Activated gamma-delta T cell (primary cell): Measurements from ENCODE around the gene ARHGEF6.
A peak's percentile ranks its signal among the peaks of the same experiment; 100 is the strongest.
"Not testable (repeated sequence)": the region's sequence is repeated elsewhere in the genome, so short reads cannot be mapped to it uniquely, and the experiment has no call there.

Source experiments
- DNase-seq: peaks from one replicate; lab custom pipeline; 2025; lab: John Stamatoyannopoulos, UW

Gene ARHGEF6

DNA sequence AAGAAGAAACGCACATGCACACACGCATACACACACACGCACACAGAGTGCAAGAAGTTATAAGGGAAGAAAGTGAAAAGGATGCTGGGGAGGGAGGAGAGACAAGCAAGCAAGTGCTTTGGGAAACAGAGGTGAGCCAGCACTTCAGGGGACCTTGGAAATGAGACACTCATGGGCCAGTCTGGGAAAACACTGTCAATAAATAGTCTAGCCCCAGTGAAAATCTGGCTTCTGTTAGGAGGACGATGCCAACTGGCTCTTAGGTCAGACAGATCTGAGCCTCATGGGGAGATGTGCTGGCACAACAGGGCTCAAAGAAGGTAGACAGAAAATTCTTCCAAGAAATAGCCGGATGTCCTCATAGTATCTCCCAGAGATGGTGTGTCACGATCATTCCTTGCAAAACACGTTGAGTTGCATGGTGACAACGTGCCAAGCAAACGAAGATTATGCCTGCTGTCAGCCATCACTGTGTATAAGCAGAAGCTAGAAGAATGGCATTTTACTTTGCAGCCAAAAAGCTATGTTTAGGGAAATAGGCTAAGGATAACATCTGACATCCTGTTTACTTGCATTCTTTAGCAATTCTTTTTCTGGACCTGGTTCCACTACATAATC is 557 bp upstream of the ARHGEF6 start:
- DNase-seq = no peak

- DNase-seq = no peak
These were observed 491 bp downstream of the ARHGEF6 start for GRCh38 chrX:136780241-136780640.

DNA sequence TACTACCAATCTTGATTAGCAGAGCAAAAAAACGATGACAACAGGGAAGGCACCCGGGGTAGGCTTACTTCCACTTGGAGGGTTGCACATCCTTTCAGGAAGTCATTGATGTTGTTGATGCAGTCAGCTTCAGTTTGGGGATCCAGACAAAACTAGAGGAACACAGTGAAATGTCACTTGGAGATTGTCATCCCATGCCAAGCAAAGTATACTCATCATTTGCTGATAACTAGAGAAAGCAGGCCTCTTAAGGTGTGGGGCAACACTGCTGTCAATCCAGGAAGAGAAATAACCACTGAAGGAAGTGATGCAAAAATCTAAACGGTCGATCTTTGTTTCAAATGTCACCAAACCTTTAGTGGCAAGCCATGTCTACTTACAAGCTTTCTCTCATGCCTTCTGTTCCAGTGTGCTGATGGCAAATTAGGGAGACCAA is 1.4 kb downstream of the ARHGEF6 start:
- no peak for DNase-seq

DNA sequence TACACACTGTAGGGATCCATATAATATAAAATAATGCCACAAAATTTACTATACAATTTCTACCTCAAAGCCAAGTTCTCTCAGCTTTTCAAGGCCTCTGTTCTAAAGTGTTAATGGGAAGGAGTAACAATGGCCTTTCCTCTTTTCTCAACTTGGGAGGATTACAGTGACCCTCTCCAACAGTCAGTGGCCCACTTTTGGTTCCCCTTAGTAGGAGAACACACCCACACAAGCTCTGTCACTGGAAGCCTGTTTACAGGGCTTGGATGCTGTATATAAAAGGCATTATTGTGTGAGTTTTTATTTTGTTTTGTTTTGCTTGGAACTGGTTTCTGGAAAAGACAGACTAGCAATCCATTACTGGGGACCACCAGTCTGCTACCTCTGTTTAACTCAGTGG is 1.8 kb downstream of the ARHGEF6 start:
- DNase-seq = no peak

GRCh38 chrX:136778020-136778419 is 2.7 kb downstream of the ARHGEF6 start:
- no peak for DNase-seq

DNA sequence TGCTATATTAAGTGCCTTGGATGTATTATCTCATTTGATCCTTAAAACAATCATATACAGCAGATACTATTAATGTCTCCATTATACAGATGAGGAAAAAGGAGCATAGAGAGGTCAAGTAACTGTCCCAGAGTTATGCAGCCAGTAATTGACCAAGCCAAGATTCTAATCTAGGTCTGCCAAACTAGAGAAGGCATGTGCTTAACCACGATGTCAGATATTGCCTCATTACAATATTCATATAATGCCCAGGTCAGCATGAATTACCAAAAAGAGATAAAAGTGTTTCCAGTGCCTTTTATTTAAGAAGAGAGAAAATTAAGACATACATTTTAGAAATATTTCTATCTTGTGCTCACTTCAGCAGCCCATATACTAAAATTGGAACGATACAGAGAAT is 7.1 kb downstream of the ARHGEF6 start:
- no peak for DNase-seq

DNA sequence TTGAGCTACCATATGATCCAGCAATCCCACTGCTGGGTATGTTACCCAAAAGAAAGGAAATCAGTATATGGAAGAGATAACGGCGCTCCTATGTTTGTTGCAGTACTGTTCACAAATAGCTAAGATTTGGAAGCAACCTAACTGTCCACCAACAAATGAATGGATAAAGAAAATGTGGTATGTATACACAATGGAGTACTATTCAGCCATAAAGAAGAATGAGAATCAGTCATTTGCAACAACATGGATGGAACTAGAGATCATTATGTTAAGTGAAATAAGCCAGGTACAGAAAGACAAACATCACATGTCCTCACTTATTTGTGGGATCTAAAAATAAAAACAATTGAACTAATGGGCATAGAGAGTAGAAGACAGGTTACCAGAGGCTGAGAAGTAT is 8.9 kb downstream of the ARHGEF6 start:
- not testable (repeated sequence) for DNase-seq

DNA sequence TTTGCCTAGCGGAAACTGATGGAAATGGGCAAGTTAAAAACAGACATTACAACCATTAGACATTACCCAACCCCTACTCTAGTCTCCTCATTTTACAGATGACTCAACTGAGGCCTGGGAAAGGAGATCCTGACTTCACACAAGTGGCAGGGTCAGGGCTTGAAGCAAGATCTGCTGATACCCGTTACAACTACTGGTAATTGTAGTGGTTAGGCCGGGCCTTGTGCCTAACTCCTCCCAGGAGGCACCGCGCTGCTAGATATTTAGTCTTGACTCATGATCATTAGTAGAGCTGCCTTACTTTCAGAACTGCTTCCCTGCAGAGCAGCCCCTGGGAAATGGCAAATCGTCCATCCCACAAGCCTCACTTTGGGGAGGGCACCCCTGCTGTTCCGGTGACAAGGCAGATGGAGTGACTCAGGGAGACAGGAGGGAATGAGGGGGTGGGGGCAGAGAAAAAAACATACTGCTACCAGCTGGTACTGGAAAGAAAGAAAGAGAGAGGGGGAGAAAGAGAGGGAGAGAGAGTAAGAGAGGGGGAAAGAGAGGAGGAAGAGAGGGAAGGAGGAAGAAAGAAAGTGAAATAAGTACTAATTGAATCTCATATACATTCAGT is 12.2 kb downstream of the ARHGEF6 start:
- no peak for DNase-seq

DNA sequence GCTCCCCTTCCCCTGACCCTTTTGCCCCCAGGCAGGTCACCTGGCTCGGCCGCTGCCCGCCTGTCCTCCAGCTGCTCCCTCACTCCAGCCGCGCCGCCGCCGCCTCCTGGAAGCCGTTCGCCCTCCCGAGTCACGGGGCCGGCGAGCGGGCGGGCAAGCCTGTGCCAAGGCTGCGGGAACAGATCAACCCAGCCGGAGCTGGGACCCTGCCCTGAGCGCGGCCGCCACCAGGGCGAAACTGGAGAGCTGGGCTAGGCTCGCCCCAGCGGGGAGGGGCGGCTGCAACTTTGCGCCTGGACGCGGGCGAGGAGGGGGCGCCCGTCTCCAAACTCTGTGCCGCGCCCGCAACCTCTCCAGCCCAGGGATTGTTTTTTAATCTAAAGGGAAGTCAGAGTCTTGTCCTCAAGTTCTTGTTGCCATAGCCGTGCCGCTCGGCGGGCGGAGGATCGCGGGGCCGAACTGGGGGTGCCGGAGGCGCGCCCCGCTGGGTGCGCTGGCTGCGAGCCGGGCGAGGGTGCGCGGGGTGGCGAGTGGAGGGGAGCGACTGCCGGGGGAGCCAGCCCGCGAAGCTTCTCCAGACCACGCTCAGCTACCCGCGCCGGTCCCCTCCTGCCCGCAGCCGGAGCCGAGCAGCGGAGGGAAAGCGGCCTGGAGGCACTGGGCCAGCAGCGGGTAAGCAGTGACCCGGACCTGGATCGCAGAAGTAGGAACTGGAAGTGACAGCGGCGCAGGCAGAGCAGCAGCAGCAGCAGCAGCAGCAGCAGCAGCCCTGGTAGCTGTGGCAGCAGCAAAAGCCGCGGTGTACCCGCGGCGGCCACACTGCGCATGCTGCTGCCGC is 13.4 kb downstream of the ARHGEF6 start:
- peak; percentile 27 for DNase-seq

GRCh38 chrX:136766785-136767103 is 14.0 kb downstream of the ARHGEF6 start:
- DNase-seq = no peak

DNA sequence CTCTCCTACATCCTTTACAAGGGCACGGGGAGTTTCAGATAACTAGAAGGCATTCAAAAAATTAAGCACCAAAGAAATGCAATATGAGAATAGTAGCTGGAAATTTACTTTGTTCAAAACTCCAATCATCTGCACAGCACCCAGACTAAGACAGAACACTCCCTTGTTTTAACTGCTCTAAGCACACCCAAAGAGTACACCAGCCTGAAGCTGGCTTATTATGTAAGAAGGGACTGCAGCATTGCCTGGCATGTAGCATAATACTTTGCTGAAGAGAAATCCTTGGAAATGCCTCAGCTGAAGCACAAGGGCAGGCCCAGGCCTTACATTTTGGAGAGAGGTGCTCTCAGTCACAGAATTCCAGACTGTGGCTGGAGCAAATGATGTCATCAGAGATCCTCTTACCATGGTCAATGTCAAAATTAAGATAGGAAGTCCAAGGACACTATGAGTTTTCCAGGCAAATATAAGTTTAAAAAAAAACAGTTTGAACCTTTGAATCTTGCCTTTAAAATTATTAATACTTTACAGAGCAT is 14.8 kb downstream of the ARHGEF6 start:
- DNase-seq = no peak

GRCh38 chrX:136764206-136764605 is 16.5 kb downstream of the ARHGEF6 start:
- DNase-seq = no peak

DNA sequence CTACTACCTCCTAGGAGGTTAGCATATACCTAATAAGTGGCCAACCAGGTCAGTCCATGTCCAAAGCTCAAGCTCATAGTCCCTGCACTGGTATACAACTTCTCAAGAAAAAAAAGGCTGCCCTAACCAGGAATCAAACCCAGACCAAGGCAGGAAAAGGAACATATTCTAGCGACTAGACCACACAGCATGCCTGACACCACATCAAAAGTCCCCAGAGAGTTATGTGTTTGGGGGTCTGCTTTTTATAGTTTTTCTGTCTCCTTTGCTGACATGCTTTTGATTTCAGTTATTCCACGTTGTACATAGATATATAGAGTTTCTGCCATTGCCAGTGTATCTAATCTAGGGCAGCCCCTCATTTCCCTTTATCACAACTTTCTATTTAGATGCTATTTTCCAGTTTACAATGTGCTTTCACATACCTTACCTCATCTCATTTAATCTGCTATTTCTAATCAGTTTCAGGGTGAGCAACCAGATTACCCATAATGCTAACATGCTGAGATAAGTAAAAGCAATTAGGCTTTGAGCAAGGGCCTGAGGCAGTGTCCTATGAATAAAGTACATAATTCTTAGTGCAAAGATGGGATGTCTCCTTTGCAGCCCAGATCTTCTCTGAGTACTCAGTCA is 17.8 kb downstream of the ARHGEF6 start:
- no peak for DNase-seq

GRCh38 chrX:136761421-136761820 is 19.3 kb downstream of the ARHGEF6 start:
- DNase-seq = no peak

DNA sequence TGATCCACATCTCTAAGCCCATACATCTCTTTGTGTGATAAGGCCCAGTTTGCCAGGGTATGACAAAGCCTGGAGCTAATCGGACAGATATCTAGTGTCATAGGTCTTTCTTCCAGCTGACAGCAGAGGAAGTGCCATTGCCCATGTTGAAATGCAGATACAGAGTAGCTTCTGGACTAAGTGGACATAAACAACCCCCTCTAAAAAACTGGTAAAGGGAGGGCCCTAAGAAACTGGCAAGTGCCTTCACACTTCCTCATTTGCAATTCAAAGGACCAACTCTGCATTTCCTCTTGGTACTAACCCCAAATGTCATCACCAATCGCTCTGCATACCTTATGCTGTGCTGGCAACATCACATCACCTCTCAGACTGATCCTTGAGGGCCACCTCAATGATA is 20.8 kb downstream of the ARHGEF6 start:
- no peak for DNase-seq

- no peak for DNase-seq
These were observed 25.3 kb downstream of the ARHGEF6 start for GRCh38 chrX:136755411-136755810.

- DNase-seq = peak; percentile 17
These were observed 26.1 kb downstream of the ARHGEF6 start for GRCh38 chrX:136754651-136755050.

GRCh38 chrX:136752796-136753195 is 27.9 kb downstream of the ARHGEF6 start:
- no peak for DNase-seq

DNA sequence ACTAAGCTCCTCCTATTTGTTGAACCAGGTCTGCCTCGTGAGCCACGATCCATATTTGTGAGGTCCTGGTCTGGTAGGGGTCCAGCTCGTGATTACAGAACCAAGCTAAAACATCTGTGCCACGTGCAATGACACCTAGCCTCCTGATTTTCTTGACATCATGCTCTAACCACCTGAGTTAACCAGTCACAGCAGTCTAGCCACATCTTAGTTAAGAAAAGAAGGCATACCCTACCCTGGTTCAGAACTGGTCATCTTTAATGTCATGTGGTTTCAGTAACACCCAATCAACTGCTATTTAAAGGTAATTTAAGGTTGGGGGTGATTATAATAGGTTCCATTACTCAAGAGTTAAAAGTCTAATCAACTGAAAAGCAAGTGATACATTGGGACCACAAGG is 28.4 kb downstream of the ARHGEF6 start:
- no peak for DNase-seq

DNA sequence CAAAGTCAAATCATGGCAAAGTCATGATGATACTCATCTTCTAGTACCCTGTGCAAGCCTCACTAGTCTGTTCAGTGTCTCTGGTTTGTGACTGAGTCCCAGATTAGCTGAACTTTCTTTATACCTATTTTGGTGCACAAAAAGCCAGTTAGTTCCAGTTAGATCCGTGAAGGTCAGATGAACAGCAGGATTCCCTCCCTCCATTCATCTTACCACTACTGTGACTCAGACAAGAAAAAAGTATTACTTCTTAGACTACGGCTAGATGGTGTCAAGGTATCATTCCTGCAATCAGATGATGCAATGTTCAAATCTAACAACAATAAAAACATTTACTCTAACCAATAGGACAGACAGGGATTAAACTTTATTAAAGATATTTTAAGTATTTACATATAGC is 30.4 kb downstream of the ARHGEF6 start:
- DNase-seq = no peak

DNA sequence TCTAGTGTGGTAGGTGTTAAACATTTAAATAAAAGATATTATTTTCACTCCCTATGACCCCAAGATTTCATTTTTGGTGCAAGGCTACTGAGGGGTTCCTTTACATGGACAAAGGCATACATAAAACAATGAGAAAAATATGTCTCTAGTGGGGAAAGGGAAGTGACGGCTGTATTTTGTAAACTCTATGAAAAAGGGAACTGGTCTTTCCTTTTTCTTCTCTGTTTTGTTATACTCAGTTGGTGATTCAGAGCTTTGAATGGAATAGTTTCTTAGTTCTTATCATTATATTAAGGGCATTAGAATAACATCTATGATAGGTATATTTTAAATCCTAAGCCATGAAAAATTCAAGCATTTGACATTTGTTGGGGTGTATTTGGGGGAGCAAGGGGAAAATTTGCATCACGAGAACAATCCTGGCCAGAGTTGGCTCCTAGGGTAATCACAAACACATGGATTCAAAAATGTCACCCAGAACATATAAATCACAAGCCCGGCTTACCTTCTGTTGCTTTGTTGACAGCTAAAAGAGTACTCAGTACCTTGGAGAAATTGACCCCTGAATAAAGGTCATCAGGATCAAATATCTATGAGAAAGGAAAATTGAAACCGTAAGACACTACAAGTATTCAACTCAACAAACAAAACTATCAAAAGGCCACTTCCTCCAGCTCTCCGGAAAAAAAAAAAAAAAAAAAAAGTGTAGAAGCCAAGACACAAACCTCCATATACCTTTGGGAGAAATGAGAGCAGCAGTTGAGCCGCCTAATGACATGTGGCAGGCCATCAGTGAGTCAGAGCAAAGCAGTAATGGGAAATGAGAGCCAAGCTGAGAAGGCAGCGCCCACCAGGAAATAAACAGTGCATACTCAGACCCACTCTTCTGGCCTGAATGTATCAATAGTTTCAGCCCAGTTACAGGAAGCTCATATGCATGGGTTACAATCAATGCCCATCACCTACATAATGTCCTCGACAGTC is 33.4 kb downstream of the ARHGEF6 start:
- DNase-seq = no peak
